22Rv1 (cell line): Measurements from ENCODE around the gene OIP5.
A peak's percentile ranks its signal among the peaks of the same experiment; 100 is the strongest.

Experiments
- H3K27ac ChIP-seq: fragments of 450-650 bp; 2 replicates; pipeline ENCODE4 v1.5.1; 2017
- CTCF ChIP-seq: fragments of 450-650 bp; IDR thresholded peaks from 2 replicates; pipeline ENCODE4 v1.5.1; 2017; ENCODE audit warnings: mild to moderate bottlenecking
- ZFX ChIP-seq: fragments of 450-650 bp; IDR thresholded peaks from 2 replicates; pipeline ENCODE4 v1.6.1; 2017; ENCODE audit warnings: antibody characterized with exemption, borderline replicate concordance

The OIP5 gene

GRCh38 chr15:41283653-41284426, 48.6 kb downstream of the OIP5 start:
- peak overlapping the region; percentile 84 for H3K27ac ChIP-seq
- TF ChIP-seq ZFX (no peak), CTCF (no peak)

GRCh38 chr15:41282980-41283652, 49.3 kb downstream of the OIP5 start:
- H3K27ac ChIP-seq = peak overlapping the region; percentile 84

GRCh38 chr15:41282436-41282835, 50.0 kb downstream of the OIP5 start:
- H3K27ac ChIP-seq = peak overlapping the region; percentile 84; the same call in 1 of the 2 replicates

- TF ChIP-seq ZFX (no peak), CTCF (no peak)
- no peak overlapping the region for H3K27ac ChIP-seq
Measured at GRCh38 chr15:41281236-41281635, 51.2 kb downstream of the OIP5 start.

GRCh38 chr15:41279535-41280283, 52.7 kb downstream of the OIP5 start:
- TF ChIP-seq CTCF (no peak), ZFX (no peak)

GRCh38 chr15:41278319-41278718, 54.1 kb downstream of the OIP5 start:
- no peak overlapping the region for H3K27ac ChIP-seq
- TF ChIP-seq CTCF = no peak
- TF ChIP-seq ZFX = no peak

More at GRCh38 chr15:41279535-41280283, 52.7 kb downstream of the OIP5 start:
- H3K27ac ChIP-seq = no peak overlapping the region

- TF ChIP-seq ZFX (no peak), CTCF (no peak)
Measured at GRCh38 chr15:41276831-41277230, 55.6 kb downstream of the OIP5 start.

GRCh38 chr15:41269887-41270286, 62.5 kb downstream of the OIP5 start:
- no peak overlapping the region for H3K27ac ChIP-seq
- no peak for TF ChIP-seq CTCF
- TF ChIP-seq ZFX = no peak

More at GRCh38 chr15:41276831-41277230, 55.6 kb downstream of the OIP5 start:
- H3K27ac ChIP-seq = no peak overlapping the region
